ENCODE data around the gene SLC6A16. TPM values are rescaled to one million over a fixed set of nuclear protein-coding genes. Genes with fewer than 3 reads are reported as not detected.

The SLC6A16 gene
- total and polyA plus RNA-seq, 7 donors = under 0.01 to 3.6 (median 1.2) TPM; not detected in 1

DNA sequence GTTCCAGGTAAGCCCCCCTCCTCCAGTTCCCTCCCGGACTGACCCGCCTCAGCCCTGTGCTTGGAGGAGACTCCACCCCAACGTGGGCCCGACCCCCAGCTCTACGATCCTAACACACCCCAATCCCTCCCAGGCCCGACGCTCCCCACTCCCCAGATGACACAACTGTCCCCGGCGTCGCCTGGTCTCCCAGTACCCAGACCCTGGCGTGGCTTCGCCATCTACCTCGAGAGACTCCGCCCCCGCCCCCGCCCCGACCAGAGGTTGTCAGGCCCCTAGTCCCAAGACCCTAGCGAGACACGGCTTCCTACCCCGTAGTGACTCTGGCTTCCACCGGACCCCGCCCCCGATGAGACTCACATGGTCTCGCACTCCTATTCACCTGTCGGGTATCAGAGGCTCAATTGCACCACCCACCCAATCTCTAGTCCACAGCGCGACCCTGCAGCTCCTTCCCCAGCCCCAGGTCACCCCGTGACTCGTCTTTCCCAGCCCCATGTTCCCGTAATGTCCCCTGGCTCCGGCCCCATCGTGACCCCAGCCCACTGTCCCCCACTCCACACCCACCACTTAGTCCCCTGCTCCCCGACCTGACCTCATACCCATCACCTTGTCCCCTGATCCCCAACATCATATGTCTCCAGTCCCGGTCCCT, 13.2 kb upstream of the SLC6A16 start:
- H3K4me1 ChIP-seq = peaks cover 0 to 26% (median 22%) of the 10 kb centered on the region in 4 donors
- WGBS, 2 donors = 24 to 54% methylated on average over 34 of the region's 34 CpGs
- peaks cover 11 to 25% (median 20%) of the 10 kb centered on the region in 4 donors for H3K36me3 ChIP-seq
- TF ChIP-seq POLR2AphosphoS5 (IDR thresholded peaks at IDR 0.05) = no peak
- intact Hi-C loops (cut with DNase I) = no loop called here
- H3K27ac ChIP-seq = peak overlapping the region; percentile 73 to 90 (median 84)
- no peak for DNase-seq
- H3K27me3 ChIP-seq = no peaks in the 10 kb centered on the region
- peak overlapping the region in 3 of 4 donors; percentile 39 to 45 (median 44) for H3K4me3 ChIP-seq
- no peaks in the 10 kb centered on the region for H3K9me3 ChIP-seq

GRCh38 chr19:49337267-49338022, 12.5 kb upstream of the SLC6A16 start:
- Histone ChIP-seq H3K27me3 (no peaks in the 10 kb centered on the region), H3K36me3 (peaks cover 4 to 18% (median 13%) of the 10 kb centered on the region in 4 donors), H3K27ac (peak overlapping the region in 3 of 4 donors; percentile 25 to 89 (median 73)), H3K9me3 (no peaks in the 10 kb centered on the region), H3K4me3 (no peak overlapping the region), H3K4me1 (peaks cover 0 to 26% (median 22%) of the 10 kb centered on the region in 4 donors)
- 57 to 76% methylated on average over 19 of the region's 19 CpGs for WGBS, 2 donors
- no peak for DNase-seq
- TF ChIP-seq POLR2A (IDR thresholded peaks at IDR 0.05) (no peak), POLR2AphosphoS5 (IDR thresholded peaks at IDR 0.05) (no peak), EP300 (IDR thresholded peaks at IDR 0.05) (no peak)
- TF ChIP-seq, protein P1, sequence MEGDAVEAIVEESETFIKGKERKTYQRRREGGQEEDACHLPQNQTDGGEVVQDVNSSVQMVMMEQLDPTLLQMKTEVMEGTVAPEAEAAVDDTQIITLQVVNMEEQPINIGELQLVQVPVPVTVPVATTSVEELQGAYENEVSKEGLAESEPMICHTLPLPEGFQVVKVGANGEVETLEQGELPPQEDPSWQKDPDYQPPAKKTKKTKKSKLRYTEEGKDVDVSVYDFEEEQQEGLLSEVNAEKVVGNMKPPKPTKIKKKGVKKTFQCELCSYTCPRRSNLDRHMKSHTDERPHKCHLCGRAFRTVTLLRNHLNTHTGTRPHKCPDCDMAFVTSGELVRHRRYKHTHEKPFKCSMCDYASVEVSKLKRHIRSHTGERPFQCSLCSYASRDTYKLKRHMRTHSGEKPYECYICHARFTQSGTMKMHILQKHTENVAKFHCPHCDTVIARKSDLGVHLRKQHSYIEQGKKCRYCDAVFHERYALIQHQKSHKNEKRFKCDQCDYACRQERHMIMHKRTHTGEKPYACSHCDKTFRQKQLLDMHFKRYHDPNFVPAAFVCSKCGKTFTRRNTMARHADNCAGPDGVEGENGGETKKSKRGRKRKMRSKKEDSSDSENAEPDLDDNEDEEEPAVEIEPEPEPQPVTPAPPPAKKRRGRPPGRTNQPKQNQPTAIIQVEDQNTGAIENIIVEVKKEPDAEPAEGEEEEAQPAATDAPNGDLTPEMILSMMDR (IDR thresholded peaks at IDR 0.05) = no peak
- intact Hi-C loops (cut with DNase I) = no loop called here

- H3K27me3 ChIP-seq = no peaks in the 10 kb centered on the region
- H3K9me3 ChIP-seq = no peaks in the 10 kb centered on the region
- intact Hi-C loops (cut with DNase I) = no loop called here
- H3K36me3 ChIP-seq = peaks cover 0 to 10% (median 5%) of the 10 kb centered on the region in 4 donors
- DNase-seq = no peak
- H3K27ac ChIP-seq = no peak overlapping the region
- H3K4me1 ChIP-seq = peaks cover 0 to 26% (median 22%) of the 10 kb centered on the region in 4 donors
- no peak overlapping the region for H3K4me3 ChIP-seq
- no peak for TF ChIP-seq EP300 (IDR thresholded peaks at IDR 0.05)
- TF ChIP-seq, protein P1 (IDR thresholded peaks at IDR 0.05) = no peak
- no peak for TF ChIP-seq POLR2AphosphoS5 (IDR thresholded peaks at IDR 0.05)
- 84 to 88% methylated on average over 10 of the region's 10 CpGs for WGBS, 2 donors
Measured at GRCh38 chr19:49336482-49337266, 11.7 kb upstream of the SLC6A16 start.

GRCh38 chr19:49335784-49336481, 10.9 kb upstream of the SLC6A16 start:
- Histone ChIP-seq H3K9me3 (no peaks in the 10 kb centered on the region), H3K27ac (peak overlapping the region in 2 of 4 donors; percentile 12 to 21), H3K27me3 (no peaks in the 10 kb centered on the region), H3K4me3 (peak overlapping the region in 3 of 4 donors; percentile 14 to 34 (median 23)), H3K36me3 (peaks cover 0 to 3% (median 0%) of the 10 kb centered on the region in 4 donors), H3K4me1 (peaks cover 0 to 26% (median 22%) of the 10 kb centered on the region in 4 donors)
- DNase-seq = no peak
- TF ChIP-seq POLR2A (IDR thresholded peaks at IDR 0.05) = no peak
- no peak for TF ChIP-seq EP300 (IDR thresholded peaks at IDR 0.05)
- TF ChIP-seq, protein P1 (IDR thresholded peaks at IDR 0.05) = no peak
- TF ChIP-seq POLR2AphosphoS5 (IDR thresholded peaks at IDR 0.05) = no peak
- intact Hi-C loops (cut with DNase I) = no loop called here
- 64 to 88% methylated on average over 14 of the region's 14 CpGs for WGBS, 2 donors

All from sigmoid colon (tissue), 7 donors.